ENCODE measurements around the gene AFF3. TPM values are rescaled to one million over a fixed set of nuclear protein-coding genes. Genes with fewer than 3 reads are reported as not detected.

AFF3 gene
- total and polyA plus RNA-seq, 10 of the 15 experiments (the other 5 are each of a cell fraction or from before 2014, with no cell fraction given) = 0.26 to 5.5 (median 3.0) TPM

- ATAC-seq (no peak), FAIRE-seq (no peak), DNase-seq (ENCODE audit: low read depth, low spot score) (no peak)
- TF ChIP-seq ZNF592 (IDR thresholded peaks at IDR 0.05) (no peak), POU2F2 (IDR thresholded peaks at IDR 0.05; ENCODE audit: borderline replicate concordance, low read depth, low read length) (no peak), SREBF2 (IDR thresholded peaks at IDR 0.05; ENCODE audit: low read length) (no peak), NFXL1 (IDR thresholded peaks at IDR 0.05; ENCODE audit: borderline replicate concordance) (no peak), HDGF (IDR thresholded peaks at IDR 0.05) (no peak)
- TF ChIP-seq, protein P1, sequence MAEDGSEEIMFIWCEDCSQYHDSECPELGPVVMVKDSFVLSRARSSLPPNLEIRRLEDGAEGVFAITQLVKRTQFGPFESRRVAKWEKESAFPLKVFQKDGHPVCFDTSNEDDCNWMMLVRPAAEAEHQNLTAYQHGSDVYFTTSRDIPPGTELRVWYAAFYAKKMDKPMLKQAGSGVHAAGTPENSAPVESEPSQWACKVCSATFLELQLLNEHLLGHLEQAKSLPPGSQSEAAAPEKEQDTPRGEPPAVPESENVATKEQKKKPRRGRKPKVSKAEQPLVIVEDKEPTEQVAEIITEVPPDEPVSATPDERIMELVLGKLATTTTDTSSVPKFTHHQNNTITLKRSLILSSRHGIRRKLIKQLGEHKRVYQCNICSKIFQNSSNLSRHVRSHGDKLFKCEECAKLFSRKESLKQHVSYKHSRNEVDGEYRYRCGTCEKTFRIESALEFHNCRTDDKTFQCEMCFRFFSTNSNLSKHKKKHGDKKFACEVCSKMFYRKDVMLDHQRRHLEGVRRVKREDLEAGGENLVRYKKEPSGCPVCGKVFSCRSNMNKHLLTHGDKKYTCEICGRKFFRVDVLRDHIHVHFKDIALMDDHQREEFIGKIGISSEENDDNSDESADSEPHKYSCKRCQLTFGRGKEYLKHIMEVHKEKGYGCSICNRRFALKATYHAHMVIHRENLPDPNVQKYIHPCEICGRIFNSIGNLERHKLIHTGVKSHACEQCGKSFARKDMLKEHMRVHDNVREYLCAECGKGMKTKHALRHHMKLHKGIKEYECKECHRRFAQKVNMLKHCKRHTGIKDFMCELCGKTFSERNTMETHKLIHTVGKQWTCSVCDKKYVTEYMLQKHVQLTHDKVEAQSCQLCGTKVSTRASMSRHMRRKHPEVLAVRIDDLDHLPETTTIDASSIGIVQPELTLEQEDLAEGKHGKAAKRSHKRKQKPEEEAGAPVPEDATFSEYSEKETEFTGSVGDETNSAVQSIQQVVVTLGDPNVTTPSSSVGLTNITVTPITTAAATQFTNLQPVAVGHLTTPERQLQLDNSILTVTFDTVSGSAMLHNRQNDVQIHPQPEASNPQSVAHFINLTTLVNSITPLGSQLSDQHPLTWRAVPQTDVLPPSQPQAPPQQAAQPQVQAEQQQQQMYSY (CRISPR knock-in tag; IDR thresholded peaks at IDR 0.05) = no peak
- H3K27ac ChIP-seq (ENCODE audit: control insufficient read depth, insufficient read depth) = no peak overlapping the region
- H3K36me3 ChIP-seq (ENCODE audit: control insufficient read depth in 2 of 2, insufficient read depth in 2 of 2, low read length in 1 of 2) = no peaks in the 10 kb centered on the region
- no peaks in the 10 kb centered on the region for H3K79me2 ChIP-seq (ENCODE audit: control insufficient read depth, insufficient read depth, low read length)
- CTCF ChIA-PET = no interaction called here
- H2AFZ ChIP-seq (ENCODE audit: control insufficient read depth, low read depth, low read length) = no peak overlapping the region
- no peaks in the 10 kb centered on the region for H3K27me3 ChIP-seq (replicated peaks in 1 of 2; ENCODE audit: control insufficient read depth in 2 of 2, insufficient read depth in 2 of 2, low read length in 1 of 2)
- H3K9ac ChIP-seq (ENCODE audit: control insufficient read depth, insufficient read depth, low read length) = no peak overlapping the region
- RAD21 ChIA-PET (ENCODE audit: unreplicated experiment) = no interaction called here
- intact Hi-C loops (cut with micrococcal nuclease; ENCODE audit: unreplicated experiment) = no loop called here
- POLR2A ChIA-PET = no interaction called here
- no peaks in the 10 kb centered on the region for H3K9me3 ChIP-seq (replicated peaks; ENCODE audit: control insufficient read depth, insufficient read depth, low read length)
- in situ Hi-C loops (cut with MboI) = no loop called here
- H3K4me3 ChIP-seq = no peak overlapping the region
- SMC1A ChIA-PET (ENCODE audit: uncharacterized antibody, unreplicated experiment) = no interaction called here
- no peaks in the 10 kb centered on the region for H4K20me1 ChIP-seq (ENCODE audit: control insufficient read depth, insufficient read depth)
- H3K4me1 ChIP-seq (ENCODE audit: control insufficient read depth, insufficient read depth, low read length) = peaks cover 2% of the 10 kb centered on the region
- no peak overlapping the region for H3K4me2 ChIP-seq (ENCODE audit: control insufficient read depth, insufficient read depth)
- 0% methylated on average over 1 of the region's 1 CpG for WGBS (ENCODE audit: insufficient coverage, insufficient replicate concordance, low lambda C conversion rate, missing lambda C conversion rate)
- no TSS peak for BruUV-seq (replicated peaks)
These were observed 286.3 kb downstream of the AFF3 start for GRCh38 chr2:99856119-99856518.

Measured in GM12878 (cell line).